Measurements from ENCODE around the gene FASTKD2. TPM values are rescaled to one million over a fixed set of nuclear protein-coding genes. Genes with fewer than 3 reads are reported as not detected.
"Not testable (repeated sequence)": the region's sequence is repeated elsewhere in the genome, so short reads cannot be mapped to it uniquely, and the experiment has no call there.

FASTKD2 gene
- total and polyA plus RNA-seq, 3 experiments from 2014 or later, result 24.9 to 39.7 (median 37.5) TPM

GRCh38 chr2:206812471-206812870, 47.1 kb downstream of the FASTKD2 start:
- H3K27me3 ChIP-seq (ENCODE audit: insufficient read depth, low read length, poor library complexity, severe bottlenecking); H3K27ac Mint-ChIP-seq; H3K27me3 Mint-ChIP-seq; H3K4me1 ChIP-seq (ENCODE audit: insufficient read depth, low read length); POLR2A ChIA-PET; DNase-seq; H3K4me1 Mint-ChIP-seq; H3K9me3 ChIP-seq (ENCODE audit: low read length); H3K36me3 ChIP-seq (ENCODE audit: insufficient read depth, low read length); H3K27ac ChIP-seq (ENCODE audit: low read depth, low read length); H3K9me3 Mint-ChIP-seq; CTCF ChIA-PET; H3K4me3 Mint-ChIP-seq; H3K36me3 Mint-ChIP-seq; H3K4me3 ChIP-seq (ENCODE audit: low read length): not testable (repeated sequence)

- H3K4me1 Mint-ChIP-seq, result no peaks in the 10 kb centered on the region
- Histone ChIP-seq H3K36me3 (ENCODE audit: insufficient read depth, low read length) (no peaks in the 10 kb centered on the region), H3K27me3 (ENCODE audit: insufficient read depth, low read length, poor library complexity, severe bottlenecking) (no peaks in the 10 kb centered on the region), H3K9me3 (ENCODE audit: low read length) (no peaks in the 10 kb centered on the region), H3K4me1 (ENCODE audit: insufficient read depth, low read length) (no peaks in the 10 kb centered on the region), H3K27ac (ENCODE audit: low read depth, low read length) (no peak overlapping the region), H3K4me3 (ENCODE audit: low read length) (no peak overlapping the region)
- H3K27ac Mint-ChIP-seq, result no peak overlapping the region
- no peak for DNase-seq
- peaks cover 0 to 6% (median 0%) of the 10 kb centered on the region in 3 donors for H3K36me3 Mint-ChIP-seq
- ChIA-PET CTCF (interaction anchor here (1.0 kb wide), 1 partner anchor 13 kb away, joined by 3 read pairs; no protein-coding TSS in a partner anchor), POLR2A (no interaction called here)
- H3K9me3 Mint-ChIP-seq, result no peaks in the 10 kb centered on the region
- H3K4me3 Mint-ChIP-seq, result no peak overlapping the region
- peaks cover 3 to 7% of the 10 kb centered on the region in 2 donors for H3K27me3 Mint-ChIP-seq
Measured at GRCh38 chr2:206814498-206814897, 49.1 kb downstream of the FASTKD2 start.

DNA sequence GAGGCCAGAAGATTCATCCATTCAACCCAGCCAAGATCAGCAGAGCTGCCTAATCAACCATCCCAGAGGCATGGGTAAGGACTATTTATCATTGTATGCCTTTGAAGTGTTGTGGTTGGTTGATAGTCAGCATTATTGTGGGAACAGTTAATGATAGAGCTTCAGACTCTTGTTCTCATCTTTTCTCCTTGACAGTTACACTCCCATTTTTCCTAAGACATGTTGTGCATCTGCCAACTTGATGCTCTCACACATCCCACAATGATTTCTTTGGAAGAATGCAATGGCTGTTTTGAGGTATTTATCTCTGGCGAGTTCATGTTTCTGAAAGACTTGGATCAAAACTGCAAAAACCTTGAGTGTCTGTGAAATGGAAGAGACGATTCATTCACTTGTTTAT, 55.4 kb downstream of the FASTKD2 start:
- H3K4me1 ChIP-seq (ENCODE audit: insufficient read depth, low read length), result no peaks in the 10 kb centered on the region
- H3K36me3 ChIP-seq (ENCODE audit: insufficient read depth, low read length), result no peaks in the 10 kb centered on the region
- ChIA-PET CTCF (no interaction called here), POLR2A (no interaction called here)
- Mint-ChIP-seq H3K36me3 (peaks cover 0 to 6% (median 0%) of the 10 kb centered on the region in 3 donors), H3K4me3 (no peak overlapping the region), H3K27me3 (peaks cover 2 to 3% of the 10 kb centered on the region in 2 donors), H3K9me3 (no peaks in the 10 kb centered on the region), H3K27ac (no peak overlapping the region), H3K4me1 (no peaks in the 10 kb centered on the region)
- H3K4me3 ChIP-seq (ENCODE audit: low read length), result no peak overlapping the region
- DNase-seq, result no peak
- H3K27me3 ChIP-seq (ENCODE audit: insufficient read depth, low read length, poor library complexity, severe bottlenecking), result no peaks in the 10 kb centered on the region
- no peak overlapping the region for H3K27ac ChIP-seq (ENCODE audit: low read depth, low read length)
- no peaks in the 10 kb centered on the region for H3K9me3 ChIP-seq (ENCODE audit: low read length)

DNA sequence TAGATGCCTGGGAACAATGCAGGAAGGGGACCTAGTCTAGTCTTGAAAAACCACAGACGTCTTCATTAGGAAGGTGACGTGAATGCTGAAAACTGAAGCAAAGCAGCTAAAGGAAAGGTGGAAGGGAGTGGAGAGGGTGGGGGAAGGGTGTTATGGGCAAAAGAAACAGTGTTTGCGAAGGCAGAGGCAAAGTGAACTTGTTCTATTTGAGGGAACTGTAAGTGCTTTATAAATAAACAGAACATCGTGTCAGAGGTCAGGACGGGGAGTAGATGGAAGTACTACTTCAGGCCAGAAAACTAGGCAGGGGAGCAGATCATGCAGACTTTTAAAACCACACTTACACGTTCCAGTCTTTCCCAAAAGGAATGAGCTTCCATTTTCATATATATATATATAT, 57.8 kb downstream of the FASTKD2 start:
- H3K27me3 ChIP-seq (ENCODE audit: insufficient read depth, low read length, poor library complexity, severe bottlenecking), result no peaks in the 10 kb centered on the region
- POLR2A ChIA-PET, result no interaction called here
- no peak overlapping the region for H3K27ac ChIP-seq (ENCODE audit: low read depth, low read length)
- CTCF ChIA-PET, result no interaction called here
- H3K4me1 Mint-ChIP-seq, result no peaks in the 10 kb centered on the region
- H3K4me3 Mint-ChIP-seq, result no peak overlapping the region
- H3K4me1 ChIP-seq (ENCODE audit: insufficient read depth, low read length), result no peaks in the 10 kb centered on the region
- H3K36me3 ChIP-seq (ENCODE audit: insufficient read depth, low read length), result no peaks in the 10 kb centered on the region
- H3K4me3 ChIP-seq (ENCODE audit: low read length), result no peak overlapping the region
- H3K27me3 Mint-ChIP-seq, result no peaks in the 10 kb centered on the region
- no peaks in the 10 kb centered on the region for H3K36me3 Mint-ChIP-seq
- H3K27ac Mint-ChIP-seq, result no peak overlapping the region
- H3K9me3 ChIP-seq (ENCODE audit: low read length), result no peaks in the 10 kb centered on the region
- H3K9me3 Mint-ChIP-seq, result no peaks in the 10 kb centered on the region
- DNase-seq, result no peak

- ChIA-PET CTCF (no interaction called here), POLR2A (no interaction called here)
- no peaks in the 10 kb centered on the region for H3K36me3 ChIP-seq (ENCODE audit: insufficient read depth, low read length)
- H3K4me1 ChIP-seq (ENCODE audit: insufficient read depth, low read length), result no peaks in the 10 kb centered on the region
- no peaks in the 10 kb centered on the region for H3K27me3 ChIP-seq (ENCODE audit: insufficient read depth, low read length, poor library complexity, severe bottlenecking)
- Mint-ChIP-seq H3K4me1 (no peaks in the 10 kb centered on the region), H3K27me3 (no peaks in the 10 kb centered on the region), H3K36me3 (no peaks in the 10 kb centered on the region), H3K9me3 (no peaks in the 10 kb centered on the region), H3K4me3 (no peak overlapping the region), H3K27ac (no peak overlapping the region)
- no peak overlapping the region for H3K27ac ChIP-seq (ENCODE audit: low read depth, low read length)
- no peak for DNase-seq
- no peaks in the 10 kb centered on the region for H3K9me3 ChIP-seq (ENCODE audit: low read length)
- H3K4me3 ChIP-seq (ENCODE audit: low read length), result no peak overlapping the region
Measured at GRCh38 chr2:206824087-206824618, 58.7 kb downstream of the FASTKD2 start.

DNA sequence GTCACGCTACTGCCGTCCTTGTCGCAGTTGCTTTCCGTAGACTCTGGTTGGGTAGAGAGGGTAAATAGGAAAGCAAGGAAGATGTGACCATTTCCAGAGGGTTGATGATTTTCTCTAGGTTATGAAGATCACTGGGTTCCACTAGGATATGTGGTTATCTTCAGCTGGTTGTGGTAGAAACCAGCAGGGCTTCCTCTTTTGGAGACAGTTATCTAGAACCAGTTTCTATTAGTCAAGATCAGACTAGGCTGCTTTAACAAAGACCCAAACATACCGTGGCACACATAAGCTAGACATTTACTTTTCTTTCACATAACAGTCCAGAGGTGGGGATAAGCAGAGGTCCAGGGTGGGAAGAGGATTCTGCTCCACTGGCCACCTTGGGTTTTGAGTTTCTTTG, 59.6 kb downstream of the FASTKD2 start:
- Mint-ChIP-seq H3K27ac (no peak overlapping the region), H3K27me3 (no peaks in the 10 kb centered on the region), H3K4me3 (no peak overlapping the region), H3K36me3 (no peaks in the 10 kb centered on the region), H3K9me3 (no peaks in the 10 kb centered on the region), H3K4me1 (no peaks in the 10 kb centered on the region)
- Histone ChIP-seq H3K4me1 (ENCODE audit: insufficient read depth, low read length) (no peaks in the 10 kb centered on the region), H3K4me3 (ENCODE audit: low read length) (no peak overlapping the region), H3K9me3 (ENCODE audit: low read length) (no peaks in the 10 kb centered on the region), H3K27ac (ENCODE audit: low read depth, low read length) (no peak overlapping the region), H3K27me3 (ENCODE audit: insufficient read depth, low read length, poor library complexity, severe bottlenecking) (no peaks in the 10 kb centered on the region), H3K36me3 (ENCODE audit: insufficient read depth, low read length) (no peaks in the 10 kb centered on the region)
- ChIA-PET POLR2A (no interaction called here), CTCF (no interaction called here)
- no peak for DNase-seq

GRCh38 chr2:206831442-206831995, 66.1 kb downstream of the FASTKD2 start:
- no peaks in the 10 kb centered on the region for H3K27me3 Mint-ChIP-seq
- ChIA-PET CTCF (interaction anchor here (1.0 kb wide), 1 partner anchor 9 kb away, joined by 3 read pairs; no protein-coding TSS in a partner anchor), POLR2A (no interaction called here)
- H3K36me3 ChIP-seq (ENCODE audit: insufficient read depth, low read length), result no peaks in the 10 kb centered on the region
- H3K9me3 ChIP-seq (ENCODE audit: low read length), result no peaks in the 10 kb centered on the region
- peaks cover 0 to 4% (median 0%) of the 10 kb centered on the region in 3 donors for H3K36me3 Mint-ChIP-seq
- H3K27me3 ChIP-seq (ENCODE audit: insufficient read depth, low read length, poor library complexity, severe bottlenecking), result no peaks in the 10 kb centered on the region
- no peaks in the 10 kb centered on the region for H3K4me1 Mint-ChIP-seq
- H3K9me3 Mint-ChIP-seq, result peaks cover 0 to 3% (median 0%) of the 10 kb centered on the region in 5 donors
- H3K4me3 ChIP-seq (ENCODE audit: low read length), result no peak overlapping the region
- H3K27ac Mint-ChIP-seq, result no peak overlapping the region
- no peaks in the 10 kb centered on the region for H3K4me1 ChIP-seq (ENCODE audit: insufficient read depth, low read length)
- H3K27ac ChIP-seq (ENCODE audit: low read depth, low read length), result no peak overlapping the region
- H3K4me3 Mint-ChIP-seq, result no peak overlapping the region
- DNase-seq, result no peak

GRCh38 chr2:206832873-206833272, 67.5 kb downstream of the FASTKD2 start:
- DNase-seq, result no peak
- no peaks in the 10 kb centered on the region for H3K27me3 Mint-ChIP-seq
- peaks cover 0 to 4% (median 0%) of the 10 kb centered on the region in 3 donors for H3K36me3 Mint-ChIP-seq
- Histone ChIP-seq H3K36me3 (ENCODE audit: insufficient read depth, low read length) (no peaks in the 10 kb centered on the region), H3K4me3 (ENCODE audit: low read length) (no peak overlapping the region), H3K4me1 (ENCODE audit: insufficient read depth, low read length) (no peaks in the 10 kb centered on the region), H3K27ac (ENCODE audit: low read depth, low read length) (no peak overlapping the region), H3K27me3 (ENCODE audit: insufficient read depth, low read length, poor library complexity, severe bottlenecking) (no peaks in the 10 kb centered on the region), H3K9me3 (ENCODE audit: low read length) (no peaks in the 10 kb centered on the region)
- H3K27ac Mint-ChIP-seq, result no peak overlapping the region
- ChIA-PET CTCF (no interaction called here), POLR2A (no interaction called here)
- peaks cover 0 to 3% (median 0%) of the 10 kb centered on the region in 5 donors for H3K9me3 Mint-ChIP-seq
- H3K4me3 Mint-ChIP-seq, result no peak overlapping the region
- no peaks in the 10 kb centered on the region for H3K4me1 Mint-ChIP-seq

Measured in CD8-positive, alpha-beta memory T cell (primary cell).